Kidney capillary endothelial cell (primary cell): ENCODE data around the gene PIK3C2A.
A peak's percentile ranks its signal among the peaks of the same experiment; 100 is the strongest.

Experiments
- DNase-seq: peaks from one replicate; pipeline ENCODE4 v3.0.0-alpha.2; 2018; ENCODE audit warnings: low spot score

PIK3C2A gene

GRCh38 chr11:17217401-17217800 lies 9.6 kb upstream of the PIK3C2A start:
- no peak for DNase-seq

- DNase-seq, result no peak
Observed at GRCh38 chr11:17214338-17214737, 6.6 kb upstream of the PIK3C2A start.

DNA sequence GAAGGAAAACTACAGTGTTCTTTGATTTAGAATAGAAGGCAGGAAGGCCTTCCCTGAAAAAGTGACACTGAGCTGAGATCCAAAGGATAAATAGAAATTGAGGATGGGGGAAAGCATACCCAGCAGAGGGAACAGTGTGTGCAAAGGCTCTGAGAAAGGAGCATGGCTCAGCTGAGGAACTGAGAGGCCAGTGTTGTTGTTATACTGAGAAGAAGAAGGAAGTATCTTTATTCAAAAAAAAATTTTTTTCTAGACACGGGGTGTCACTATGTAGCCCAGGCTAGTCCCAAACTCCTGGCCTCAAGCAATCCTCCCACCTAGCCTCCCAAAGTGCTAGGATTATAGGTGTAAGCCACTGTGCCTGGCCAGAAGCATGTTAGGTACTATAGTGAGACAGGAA lies 3.5 kb upstream of the PIK3C2A start:
- no peak for DNase-seq

GRCh38 chr11:17209939-17210245 lies 2.1 kb upstream of the PIK3C2A start:
- no peak for DNase-seq

DNA sequence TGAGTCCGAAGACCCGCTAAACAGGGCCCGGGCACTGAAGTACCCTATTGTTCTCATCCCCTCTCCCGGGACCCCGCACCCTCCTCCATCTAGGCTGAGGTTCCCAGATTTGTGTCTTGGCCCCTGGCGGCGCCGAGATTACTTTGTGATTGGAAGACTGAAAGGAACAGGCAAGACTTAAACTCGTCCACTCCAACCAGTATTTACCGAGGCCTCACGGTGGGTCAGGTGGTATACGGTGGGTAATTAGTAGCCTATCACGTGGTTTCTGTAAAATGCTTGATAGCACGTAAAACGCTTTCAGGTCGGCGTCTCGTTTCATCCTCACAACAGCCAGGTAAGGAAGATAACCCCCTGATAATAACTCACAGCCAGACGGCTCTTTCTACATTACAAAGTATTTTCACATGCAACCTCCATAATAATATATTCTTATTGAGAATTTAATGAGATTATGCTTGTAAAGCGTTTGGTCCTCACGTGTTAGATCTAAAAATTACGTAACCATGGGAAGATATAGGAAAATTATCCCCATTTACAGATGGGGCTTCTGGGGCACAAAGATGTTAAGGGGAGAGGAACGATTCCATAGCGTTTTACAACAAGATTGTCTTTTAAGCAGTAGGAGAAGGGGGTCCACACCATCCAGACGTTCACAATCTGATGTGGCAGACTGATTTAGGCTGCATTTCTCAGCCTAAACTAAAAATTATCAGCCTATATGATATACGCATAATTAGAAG lies 642 bp upstream of the PIK3C2A start:
- DNase-seq, result peak; percentile 71

- DNase-seq, result no peak
Observed at GRCh38 chr11:17206463-17206862, 1.3 kb downstream of the PIK3C2A start.

- DNase-seq, result no peak
Observed at GRCh38 chr11:17197431-17197898, 10.3 kb downstream of the PIK3C2A start.

DNA sequence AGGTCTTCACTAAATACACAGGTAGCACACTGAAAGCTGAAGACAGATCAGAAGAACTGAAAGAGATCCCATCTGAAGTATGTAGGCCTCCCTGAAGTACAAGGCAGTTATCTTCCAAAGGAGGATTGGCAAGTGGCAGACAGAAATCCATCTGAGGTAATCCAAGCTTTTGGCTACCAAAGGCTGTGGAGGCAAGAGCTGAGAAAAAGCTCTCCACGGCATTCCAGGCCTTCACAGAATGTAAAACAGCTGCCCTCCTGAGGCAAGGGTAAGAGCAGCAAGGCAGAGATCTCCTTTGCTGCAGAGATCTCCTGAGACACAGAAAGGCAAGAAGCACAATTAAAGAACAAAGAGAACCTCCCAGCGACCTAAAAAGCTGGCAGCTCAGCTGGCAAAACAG lies 19.1 kb downstream of the PIK3C2A start:
- DNase-seq, result no peak

- DNase-seq, result no peak
Observed at GRCh38 chr11:17186932-17187692, 20.7 kb downstream of the PIK3C2A start.

DNA sequence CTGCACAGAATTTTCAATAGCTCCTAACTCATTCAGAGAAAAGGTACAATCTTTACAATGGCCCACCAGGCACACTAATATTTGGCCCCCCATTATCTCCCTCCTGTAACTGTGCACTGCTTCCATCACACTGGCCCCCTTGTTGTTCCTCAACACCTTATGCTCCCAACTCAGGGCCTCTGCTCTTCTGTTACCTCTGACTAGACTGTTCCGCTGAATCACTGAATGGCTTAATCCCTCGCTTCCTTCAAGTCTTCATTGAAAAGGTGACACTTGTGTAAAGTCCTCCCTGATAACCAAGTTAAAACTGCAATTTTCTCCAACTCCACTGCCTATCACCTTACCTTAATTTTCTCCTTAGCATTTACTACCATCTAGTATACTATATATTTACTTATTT lies 21.8 kb downstream of the PIK3C2A start:
- DNase-seq, result no peak

- no peak for DNase-seq
Observed at GRCh38 chr11:17184882-17185587, 22.8 kb downstream of the PIK3C2A start.

GRCh38 chr11:17183836-17184235 lies 23.9 kb downstream of the PIK3C2A start:
- no peak for DNase-seq

- DNase-seq, result no peak
Observed at GRCh38 chr11:17179970-17180369, 27.8 kb downstream of the PIK3C2A start.

DNA sequence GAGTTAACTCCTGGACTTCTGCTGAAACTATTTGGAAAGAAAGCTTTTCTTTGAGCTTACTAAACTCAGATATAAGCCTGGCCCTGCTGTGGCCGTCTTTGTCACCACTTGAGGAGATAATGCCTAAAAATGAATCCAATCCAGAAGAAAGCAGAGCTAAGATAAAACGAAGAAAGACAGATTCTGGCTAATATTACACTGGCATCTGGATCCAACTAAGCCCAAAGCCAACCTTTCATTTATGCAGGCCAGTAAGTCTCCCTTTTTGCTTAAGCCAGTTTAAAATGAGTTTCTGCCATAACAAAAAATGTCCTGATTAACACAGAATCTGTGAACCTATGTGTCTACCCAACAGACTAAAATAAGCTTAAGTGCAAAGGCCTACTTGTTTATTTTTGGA lies 34.5 kb downstream of the PIK3C2A start:
- no peak for DNase-seq

GRCh38 chr11:17171916-17172315 lies 35.9 kb downstream of the PIK3C2A start:
- no peak for DNase-seq

GRCh38 chr11:17171343-17171742 lies 36.4 kb downstream of the PIK3C2A start:
- peak; percentile 21 for DNase-seq

DNA sequence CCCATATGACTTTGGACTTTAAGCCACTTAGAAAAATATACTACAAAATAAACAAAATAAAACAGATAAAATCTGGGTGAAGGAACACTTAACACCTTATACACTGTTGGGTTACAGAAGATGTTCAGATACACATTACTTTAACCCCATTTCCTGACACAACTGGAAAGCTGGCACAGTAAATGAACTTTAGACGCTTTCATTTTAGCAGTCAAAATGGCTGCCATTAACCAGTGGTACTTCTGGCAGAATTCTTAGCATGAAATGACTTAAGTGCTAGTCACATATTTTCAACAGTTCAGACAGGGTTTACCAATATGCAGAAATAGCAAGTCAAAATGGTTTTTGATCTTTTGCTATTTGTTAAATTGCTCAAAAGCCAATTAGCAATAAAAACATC lies 37.9 kb downstream of the PIK3C2A start:
- DNase-seq, result no peak

DNA sequence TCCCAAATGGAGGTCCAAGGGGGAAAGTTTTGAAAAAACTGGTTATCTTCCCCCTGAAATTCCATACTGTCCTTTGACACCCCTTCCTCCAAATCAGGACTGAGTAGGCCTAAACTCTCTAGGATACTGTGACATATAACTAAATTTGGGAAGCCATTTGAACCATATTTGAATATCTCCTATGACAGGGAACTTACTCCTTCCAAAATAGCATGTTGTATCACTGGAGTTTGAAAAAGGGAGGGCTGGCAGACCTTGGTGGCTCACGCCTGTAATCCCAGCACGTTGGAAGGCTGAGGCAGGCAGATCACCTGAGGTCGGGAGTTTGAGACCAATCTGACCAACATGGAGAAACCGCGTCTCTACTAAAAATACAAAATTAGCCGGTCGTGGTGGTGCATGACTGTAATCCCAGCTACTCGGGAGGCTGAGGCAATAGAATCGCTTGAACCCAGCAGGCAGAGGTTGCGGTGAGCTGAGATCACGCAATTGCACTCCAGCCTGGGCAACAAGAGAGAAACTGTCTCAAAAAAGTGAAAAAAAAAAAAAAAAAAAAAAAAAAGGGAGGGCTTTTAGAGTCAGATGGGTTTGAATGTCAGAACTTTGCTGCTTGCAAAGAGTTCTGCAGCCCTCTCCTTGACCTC lies 42.4 kb downstream of the PIK3C2A start:
- no peak for DNase-seq

DNA sequence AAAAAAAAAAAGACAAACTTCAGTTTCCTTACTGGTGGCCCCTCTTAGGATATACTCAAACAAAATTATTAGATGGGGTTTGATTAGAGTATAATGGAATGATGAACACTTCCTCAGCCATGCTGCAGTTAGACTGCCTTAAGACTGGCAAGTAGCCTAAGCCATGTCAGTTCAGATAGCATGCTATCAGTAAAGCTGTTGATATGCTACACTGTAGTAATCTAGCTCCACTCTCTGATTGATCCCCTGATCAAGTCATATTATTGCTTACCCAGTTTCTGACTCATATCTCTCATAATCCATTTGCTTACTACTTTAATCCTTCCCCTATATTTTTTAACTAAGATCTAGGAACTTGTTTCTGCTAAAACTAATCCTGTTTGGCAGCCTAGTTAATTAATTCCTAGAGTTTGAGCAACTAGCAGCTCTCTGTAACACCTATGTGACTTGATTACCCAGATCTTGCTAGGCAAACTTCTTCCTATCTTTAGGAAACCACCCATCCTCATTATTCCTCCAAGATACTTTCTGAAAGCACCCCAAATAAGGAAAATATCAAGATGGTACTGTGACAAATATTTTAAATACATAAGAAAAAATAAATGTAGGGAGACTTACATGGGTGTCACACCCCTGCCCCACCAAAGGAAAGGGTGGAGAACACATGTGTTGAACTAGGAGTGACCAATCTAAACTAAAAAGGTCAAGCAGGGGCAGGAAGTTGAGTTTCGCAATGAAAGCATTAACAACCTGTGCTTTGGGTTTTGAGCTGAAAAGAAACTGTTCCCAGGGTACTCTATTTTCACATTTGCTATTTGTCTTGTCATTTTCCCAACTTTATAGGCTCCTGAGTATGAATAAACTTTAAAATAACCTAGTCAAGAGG lies 43.2 kb downstream of the PIK3C2A start:
- DNase-seq, result no peak

GRCh38 chr11:17163736-17164135 lies 44.0 kb downstream of the PIK3C2A start:
- DNase-seq, result no peak

DNA sequence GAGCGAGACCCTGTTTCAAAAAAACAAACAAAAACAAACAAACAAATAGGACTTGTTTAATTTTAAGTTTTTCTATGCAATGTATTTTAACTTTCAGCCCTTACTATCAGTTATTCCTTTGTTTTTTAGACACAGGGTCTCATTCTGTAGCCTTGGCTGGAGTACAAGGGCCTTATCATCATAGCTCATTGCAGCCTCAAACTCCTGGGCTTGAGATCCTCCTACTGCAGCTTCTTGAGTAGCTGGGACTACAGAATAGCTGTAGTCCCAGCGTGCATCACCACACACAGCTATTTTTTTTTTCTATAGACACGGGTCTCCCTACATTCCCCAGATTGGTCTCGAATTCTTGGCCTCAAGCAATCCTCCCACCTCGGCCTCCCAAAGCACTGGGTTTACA lies 44.5 kb downstream of the PIK3C2A start:
- no peak for DNase-seq

DNA sequence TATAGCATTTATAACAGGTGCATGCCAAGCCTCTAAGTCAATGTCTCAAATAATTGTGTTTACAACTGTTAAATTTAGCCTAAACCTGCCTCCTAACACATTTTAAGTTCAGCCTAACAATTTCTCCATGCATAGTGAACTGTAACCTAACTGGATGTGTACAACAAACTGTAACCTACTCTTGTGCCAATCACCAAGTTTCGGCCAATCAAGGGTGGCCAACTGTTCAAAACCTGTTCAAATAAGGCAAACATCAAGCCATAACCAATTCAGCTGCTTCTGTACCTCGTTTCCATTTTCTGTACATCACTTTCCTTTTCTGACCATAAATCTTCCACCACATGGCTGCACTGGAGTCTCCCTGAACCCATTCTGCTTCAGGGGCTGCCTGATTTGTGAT lies 45.4 kb downstream of the PIK3C2A start:
- DNase-seq, result no peak
